Measurements from ENCODE around the gene KY. TPM values are rescaled to one million over a fixed set of nuclear protein-coding genes. Genes with fewer than 3 reads are reported as not detected.

KY gene
- not detected for polyA plus RNA-seq

- Mint-ChIP-seq H3K27ac (no peak within 1 kb of the TSS), H3K4me3 (peak within 1 kb of the TSS in 1 of 5 donors; percentile 13), H3K27me3 (ENCODE audit: low read depth in 3 of 3) (peaks cover 5 to 8% (median 7%) of the 10 kb centered on the region in 3 donors), H3K9me3 (no peaks in the 10 kb centered on the region), H3K4me1 (no peaks in the 10 kb centered on the region), H3K36me3 (no peaks in the 10 kb centered on the region)
- DNase-seq, result no peak
Observed at GRCh38 chr3:134650431-134651346, at the start of gene KY. TSS of gene KY (minus strand) at chr3:134651022. CDS start at chr3:134650960, 62 bp downstream.

- Mint-ChIP-seq H3K4me1 (no peaks in the 10 kb centered on the region), H3K9me3 (peaks cover 0 to under 1% (median 0%) of the 10 kb centered on the region in 6 donors), H3K36me3 (no peaks in the 10 kb centered on the region), H3K27ac (no peak overlapping the region), H3K4me3 (no peak overlapping the region), H3K27me3 (ENCODE audit: low read depth in 3 of 3) (peaks cover 2 to 4% (median 3%) of the 10 kb centered on the region in 3 donors)
- DNase-seq, result no peak
Observed at GRCh38 chr3:134699721-134700120, 48.9 kb upstream of the KY start.

GRCh38 chr3:134699141-134699711 lies 48.4 kb upstream of the KY start:
- no peaks in the 10 kb centered on the region for H3K4me1 Mint-ChIP-seq
- H3K27ac Mint-ChIP-seq, result no peak overlapping the region
- no peaks in the 10 kb centered on the region for H3K36me3 Mint-ChIP-seq
- peaks cover 2 to 4% (median 3%) of the 10 kb centered on the region in 3 donors for H3K27me3 Mint-ChIP-seq (ENCODE audit: low read depth in 3 of 3)
- H3K9me3 Mint-ChIP-seq, result peaks cover 0 to 2% (median 0%) of the 10 kb centered on the region in 6 donors
- no peak for DNase-seq
- no peak overlapping the region for H3K4me3 Mint-ChIP-seq

- Mint-ChIP-seq H3K27me3 (ENCODE audit: low read depth in 3 of 3) (peaks cover 2 to 4% (median 3%) of the 10 kb centered on the region in 3 donors), H3K9me3 (peaks cover 0 to 2% (median 0%) of the 10 kb centered on the region in 6 donors), H3K27ac (no peak overlapping the region), H3K36me3 (no peaks in the 10 kb centered on the region), H3K4me3 (no peak overlapping the region), H3K4me1 (no peaks in the 10 kb centered on the region)
- no peak for DNase-seq
Observed at GRCh38 chr3:134697830-134698689, 47.2 kb upstream of the KY start.

- Mint-ChIP-seq H3K4me1 (no peaks in the 10 kb centered on the region), H3K9me3 (peaks cover 0 to 2% (median 0%) of the 10 kb centered on the region in 6 donors), H3K27me3 (ENCODE audit: low read depth in 3 of 3) (peaks cover 2 to 6% (median 5%) of the 10 kb centered on the region in 3 donors), H3K4me3 (no peak overlapping the region), H3K27ac (no peak overlapping the region), H3K36me3 (no peaks in the 10 kb centered on the region)
- no peak for DNase-seq
Observed at GRCh38 chr3:134696155-134696554, 45.3 kb upstream of the KY start.

- H3K4me3 Mint-ChIP-seq, result no peak overlapping the region
- peaks cover 0 to 2% (median 0%) of the 10 kb centered on the region in 6 donors for H3K9me3 Mint-ChIP-seq
- H3K36me3 Mint-ChIP-seq, result no peaks in the 10 kb centered on the region
- no peak for DNase-seq
- no peaks in the 10 kb centered on the region for H3K4me1 Mint-ChIP-seq
- H3K27me3 Mint-ChIP-seq (ENCODE audit: low read depth in 3 of 3), result peaks cover 2 to 6% (median 3%) of the 10 kb centered on the region in 3 donors
- H3K27ac Mint-ChIP-seq, result no peak overlapping the region
Observed at GRCh38 chr3:134694946-134695543, 44.2 kb upstream of the KY start.

- DNase-seq, result no peak
- Mint-ChIP-seq H3K4me3 (no peak overlapping the region), H3K27me3 (ENCODE audit: low read depth in 3 of 3) (peaks cover 2 to 8% (median 3%) of the 10 kb centered on the region in 3 donors), H3K4me1 (no peaks in the 10 kb centered on the region), H3K36me3 (no peaks in the 10 kb centered on the region), H3K9me3 (peaks cover 0 to 2% (median 0%) of the 10 kb centered on the region in 6 donors), H3K27ac (no peak overlapping the region)
Observed at GRCh38 chr3:134694466-134694865, 43.6 kb upstream of the KY start.

- Mint-ChIP-seq H3K4me3 (no peak overlapping the region), H3K36me3 (no peaks in the 10 kb centered on the region), H3K4me1 (no peaks in the 10 kb centered on the region), H3K27ac (no peak overlapping the region), H3K9me3 (peaks cover 0 to 2% (median 0%) of the 10 kb centered on the region in 6 donors), H3K27me3 (ENCODE audit: low read depth in 3 of 3) (peaks cover 3 to 8% (median 3%) of the 10 kb centered on the region in 3 donors)
- no peak for DNase-seq
Observed at GRCh38 chr3:134693804-134694203, 43.0 kb upstream of the KY start.

- no peak for DNase-seq
- no peak overlapping the region for H3K27ac Mint-ChIP-seq
- peaks cover 3 to 8% (median 4%) of the 10 kb centered on the region in 3 donors for H3K27me3 Mint-ChIP-seq (ENCODE audit: low read depth in 3 of 3)
- peaks cover 0 to 2% (median 0%) of the 10 kb centered on the region in 6 donors for H3K9me3 Mint-ChIP-seq
- no peaks in the 10 kb centered on the region for H3K36me3 Mint-ChIP-seq
- H3K4me1 Mint-ChIP-seq, result no peaks in the 10 kb centered on the region
- H3K4me3 Mint-ChIP-seq, result no peak overlapping the region
Observed at GRCh38 chr3:134693226-134693625, 42.4 kb upstream of the KY start.

- Mint-ChIP-seq H3K27ac (no peak overlapping the region), H3K9me3 (peaks cover 0 to 2% (median 0%) of the 10 kb centered on the region in 6 donors), H3K36me3 (no peaks in the 10 kb centered on the region), H3K4me1 (no peaks in the 10 kb centered on the region), H3K27me3 (ENCODE audit: low read depth in 3 of 3) (peaks cover 3 to 7% (median 5%) of the 10 kb centered on the region in 3 donors), H3K4me3 (no peak overlapping the region)
- no peak for DNase-seq
Observed at GRCh38 chr3:134690226-134690625, 39.4 kb upstream of the KY start.

GRCh38 chr3:134687642-134688041 lies 36.8 kb upstream of the KY start:
- Mint-ChIP-seq H3K9me3 (no peaks in the 10 kb centered on the region), H3K4me3 (no peak overlapping the region), H3K27ac (no peak overlapping the region)

GRCh38 chr3:134685929-134686802 lies 35.3 kb upstream of the KY start:
- no peak for DNase-seq
- H3K9me3 Mint-ChIP-seq, result no peaks in the 10 kb centered on the region
- H3K4me3 Mint-ChIP-seq, result no peak overlapping the region
- no peak overlapping the region for H3K27ac Mint-ChIP-seq
- H3K27me3 Mint-ChIP-seq (ENCODE audit: low read depth in 3 of 3), result peaks cover 0 to 10% (median 3%) of the 10 kb centered on the region in 3 donors
- no peaks in the 10 kb centered on the region for H3K4me1 Mint-ChIP-seq
- no peaks in the 10 kb centered on the region for H3K36me3 Mint-ChIP-seq

More at GRCh38 chr3:134687642-134688041, 36.8 kb upstream of the KY start:
- DNase-seq, result no peak
- no peaks in the 10 kb centered on the region for H3K4me1 Mint-ChIP-seq
- H3K27me3 Mint-ChIP-seq (ENCODE audit: low read depth in 3 of 3), result peaks cover 1 to 10% (median 5%) of the 10 kb centered on the region in 3 donors
- H3K36me3 Mint-ChIP-seq, result no peaks in the 10 kb centered on the region

Measured in immature natural killer cell (primary cell).